NCI-H748 treated with DMSO at 0.1 percent for 48 hours (cell line): ENCODE measurements around the gene PPP1R26.

Experiments
- DNase-seq: peaks from one replicate; lab custom pipeline; 2025; lab: John Stamatoyannopoulos, UW

The PPP1R26 gene

GRCh38 chr9:135461936-135462335, 17.6 kb upstream of the PPP1R26 start:
- DNase-seq, result no peak

GRCh38 chr9:135463140-135463539, 16.4 kb upstream of the PPP1R26 start:
- DNase-seq, result no peak

- no peak for DNase-seq
These were observed 15.4 kb upstream of the PPP1R26 start for GRCh38 chr9:135464181-135464580.

- DNase-seq, result no peak
These were observed 10.6 kb upstream of the PPP1R26 start for GRCh38 chr9:135468854-135469521.

- no peak for DNase-seq
These were observed 7.6 kb upstream of the PPP1R26 start for GRCh38 chr9:135471791-135472640.

GRCh38 chr9:135473972-135474543, 5.5 kb upstream of the PPP1R26 start:
- no peak for DNase-seq

GRCh38 chr9:135474915-135475314, 4.7 kb upstream of the PPP1R26 start:
- DNase-seq, result peak; percentile 7

- DNase-seq, result no peak
These were observed 2.8 kb upstream of the PPP1R26 start for GRCh38 chr9:135476561-135477355.

- DNase-seq, result no peak
These were observed 1.4 kb upstream of the PPP1R26 start for GRCh38 chr9:135478191-135478590.

- no peak for DNase-seq
These were observed 633 bp upstream of the PPP1R26 start for GRCh38 chr9:135478829-135479468.

GRCh38 chr9:135480071-135480939, 723 bp downstream of the PPP1R26 start:
- peak; percentile 14 for DNase-seq

- no peak for DNase-seq
These were observed 1.3 kb downstream of the PPP1R26 start for GRCh38 chr9:135480940-135481310.

GRCh38 chr9:135482015-135482754, 2.6 kb downstream of the PPP1R26 start:
- DNase-seq, result no peak

GRCh38 chr9:135484460-135485277, 5.1 kb downstream of the PPP1R26 start:
- DNase-seq, result no peak

- DNase-seq, result no peak
These were observed 5.8 kb downstream of the PPP1R26 start for GRCh38 chr9:135485385-135485784.

GRCh38 chr9:135485832-135486231, 6.2 kb downstream of the PPP1R26 start:
- no peak for DNase-seq

GRCh38 chr9:135486267-135487065, 6.9 kb downstream of the PPP1R26 start:
- DNase-seq, result no peak

- DNase-seq, result no peak
These were observed 7.9 kb downstream of the PPP1R26 start for GRCh38 chr9:135487281-135488012.
